HepG2 (cell line): Measurements from ENCODE around the gene B4GALT1. TPM values are rescaled to one million over a fixed set of nuclear protein-coding genes. Genes with fewer than 3 reads are reported as not detected.

ENCODE experiments used
- ATAC-seq: fragments of 200-7000 bp; cut with Tn5 transposase; 3 replicates; pipeline ENCODE4 v1.9.1; 2020; ENCODE audit warnings: mild to moderate bottlenecking, moderate library complexity
- Bru-seq: library from RNA; stranded (reverse); fragments of 400-500 nt; gene quantifications from one replicate; lab custom pipeline; 2021; lab: Mats Ljungman, UMichigan
- BruChase-seq, 2 experiments: library from RNA; stranded (reverse); fragments of 400-500 nt; gene quantifications; one replicate each; lab custom pipeline; 2021; lab: Mats Ljungman, UMichigan
- BruUV-seq: library from RNA; stranded (reverse); fragments of 400-500 nt; replicated peaks from 2 replicates; lab custom pipeline; 2021; lab: Mats Ljungman, UMichigan
- CTCF ChIA-PET: fragments of 300-600 bp; formaldehyde crosslinking; extraction: SDS; loops from one replicate; lab custom pipeline; 2021; ENCODE audit warnings: low total read pairs, inconsistent platforms, low intra/inter-chr PET ratio; lab: Yijun Ruan, JAX
- POLR2A ChIA-PET: fragments of 350-600 bp; sonication (Branson Sonifier 250); formaldehyde crosslinking; loops from one replicate; lab custom pipeline; 2020; ENCODE audit warnings: antibody characterized with exemption, inconsistent platforms; lab: Yijun Ruan, JAX
- DNase-seq: peaks from one replicate; pipeline ENCODE4 v3.0.0-alpha.2; 2015; ENCODE audit warnings: low spot score
- FAIRE-seq: peaks from 3 replicates; lab custom pipeline; 2011; peaks lifted over from hg19 to GRCh38; lab: Jason Lieb, UNC
- H2AFZ ChIP-seq: one replicate; pipeline ENCODE4 v1.6.1; 2011; ENCODE audit warnings: low read length, inconsistent platforms
- H3K27ac ChIP-seq: fragments of 300-600 bp; 3 replicates; pipeline ENCODE4 v1.8.0; 2011; ENCODE audit warnings: mixed run types, mild to moderate bottlenecking, mixed read lengths, low read length, inconsistent platforms; ENCODE audit not compliant: insufficient read depth; ENCODE audit errors: extremely low read length
- H3K27me3 ChIP-seq, 2 experiments: fragments of 200-600 bp in 1 of 2; 2 replicates in 1 of 2; 3 replicates in 1 of 2; pipeline versions ENCODE4 v1.6.0 to v1.8.0; 2011; ENCODE audit warnings: low read length in 2 of 2, mild to moderate bottlenecking in 2 of 2, moderate library complexity in 2 of 2, inconsistent platforms in 1 of 2; ENCODE audit not compliant: insufficient read depth in 2 of 2, control insufficient read depth in 1 of 2
- H3K36me3 ChIP-seq, 2 experiments: fragments of 200-600 bp in 1 of 2; replicated peaks in 1 of 2; 2 replicates in 1 of 2; 3 replicates in 1 of 2; pipeline versions ENCODE4 v1.5.1 to v1.8.0; 2011; ENCODE audit warnings: low read length in 2 of 2, inconsistent platforms in 1 of 2; ENCODE audit not compliant: insufficient read depth in 2 of 2, control insufficient read depth in 1 of 2
- H3K4me1 ChIP-seq: 2 replicates; pipeline ENCODE4 v1.5.1; 2012; ENCODE audit warnings: low read length, inconsistent platforms; ENCODE audit not compliant: insufficient read depth
- H3K4me2 ChIP-seq: 2 replicates; pipeline ENCODE4 v1.6.0; 2011; ENCODE audit warnings: low read depth, low read length, inconsistent platforms
- H3K4me3 ChIP-seq, 3 experiments: fragments of 200-600 bp in 1 of 3; sonication (generic), shearing (Covaris generic) in 1 of 3; replicated peaks in 1 of 3; 2 replicates each; pipeline ENCODE4 v1.5.1; 2011 to 2016; ENCODE audit warnings: low read length in 3 of 3, inconsistent platforms in 2 of 3, low read depth in 2 of 3, mild to moderate bottlenecking in 2 of 3, control low read depth in 1 of 3, mixed read lengths in 1 of 3; ENCODE audit not compliant: insufficient read depth in 1 of 3
- H3K79me2 ChIP-seq: one replicate; pipeline ENCODE4 v1.6.1; 2011; ENCODE audit warnings: low read length, inconsistent platforms; ENCODE audit not compliant: insufficient read depth
- H3K9ac ChIP-seq: 2 replicates; pipeline ENCODE4 v1.6.0; 2011; ENCODE audit warnings: mild to moderate bottlenecking, low read depth, low read length, inconsistent platforms; ENCODE audit not compliant: insufficient read depth
- H3K9me3 ChIP-seq: 2 replicates; pipeline ENCODE4 v1.5.1; 2012; ENCODE audit warnings: mild to moderate bottlenecking, low read length
- H4K20me1 ChIP-seq: 2 replicates; pipeline ENCODE4 v1.6.0; 2011; ENCODE audit warnings: inconsistent platforms, mild to moderate bottlenecking, low read length, moderate library complexity; ENCODE audit not compliant: insufficient read depth
- ADNP ChIP-seq: sonication (generic); formaldehyde crosslinking; IDR thresholded peaks from 2 replicates; pipeline ENCODE4 v1.4.0; 2020; ENCODE audit warnings: missing genetic modification reagents
- BORCS8-MEF2B ChIP-seq: sonication (generic); formaldehyde crosslinking; IDR thresholded peaks from 2 replicates; pipeline ENCODE4 v1.8.0; 2022; ENCODE audit warnings: mild to moderate bottlenecking, missing genetic modification reagents
- ERF ChIP-seq: IDR thresholded peaks from 2 replicates; pipeline ENCODE4 v1.6.1; 2018; ENCODE audit warnings: missing biosample characterization, missing genetic modification reagents
- PHF8 ChIP-seq: sonication (generic); formaldehyde crosslinking; IDR thresholded peaks from 2 replicates; pipeline ENCODE4 v1.5.0; 2020; ENCODE audit warnings: missing genetic modification reagents
- TFDP1 ChIP-seq: IDR thresholded peaks from 2 replicates; pipeline ENCODE4 v1.6.1; 2016; ENCODE audit warnings: missing compliant biosample characterization, missing genetic modification reagents, borderline replicate concordance
- USF2 ChIP-seq, 2 experiments: sonication (generic) in 1 of 2; formaldehyde crosslinking in 1 of 2; IDR thresholded peaks; 2 replicates each; pipeline versions ENCODE4 v1.5.1 to v1.6.1; 2011 to 2020; ENCODE audit warnings: borderline replicate concordance in 1 of 2, low read depth in 1 of 2, low read length in 1 of 2, mild to moderate bottlenecking in 1 of 2, missing genetic modification reagents in 1 of 2, moderate library complexity in 1 of 2
- ZIK1 ChIP-seq: sonication (generic); formaldehyde crosslinking; IDR thresholded peaks from 2 replicates; pipeline ENCODE4 v1.5.0; 2020; ENCODE audit warnings: mild to moderate bottlenecking, low read depth, missing genetic modification reagents, borderline replicate concordance
- ZNF256 ChIP-seq: sonication (generic); formaldehyde crosslinking; conservative IDR thresholded peaks from 2 replicates; pipeline ENCODE4 v1.4.0; 2020; ENCODE audit warnings: missing genetic modification reagents
- ZNF34 ChIP-seq: sonication (generic); formaldehyde crosslinking; IDR thresholded peaks from 2 replicates; pipeline ENCODE4 v1.4.0; 2020; ENCODE audit warnings: mild to moderate bottlenecking, missing genetic modification reagents, borderline replicate concordance
- ZNF430 ChIP-seq: sonication (generic); formaldehyde crosslinking; IDR thresholded peaks from 2 replicates; pipeline ENCODE4 v1.9.0; 2021; ENCODE audit warnings: mild to moderate bottlenecking, missing genetic modification reagents
- ZNF737 ChIP-seq: sonication (generic); formaldehyde crosslinking; IDR thresholded peaks from 2 replicates; pipeline ENCODE4 v1.5.0; 2020; ENCODE audit warnings: missing genetic modification reagents, mild to moderate bottlenecking, borderline replicate concordance
- ZSCAN21 ChIP-seq: sonication (generic); formaldehyde crosslinking; IDR thresholded peaks from 2 replicates; pipeline ENCODE4 v1.8.0; 2022; ENCODE audit warnings: mild to moderate bottlenecking, missing genetic modification reagents, moderate library complexity, borderline replicate concordance
- WGBS: methylation state at CpG from one replicate; pipeline ENCODE4 v1.1.6; 2017; ENCODE audit warnings: low lambda C conversion rate; 5-methylcytosine and 5-hydroxymethylcytosine counted together
- in situ Hi-C: cut with HindIII; loops from 2 replicates; pipeline ENCODE4 v1.10.0; 2017; ENCODE audit warnings: low pct_unique_long_range_greater_than_20kb; ENCODE audit not compliant: extremely low pct_ligation_motif_present
- intact Hi-C: fragments of 100-400 bp; cut with micrococcal nuclease; formaldehyde crosslinking; loops from one replicate; pipeline ENCODE4 v1.10.0; 2022; ENCODE audit not compliant: unreplicated experiment
- long read RNA-seq, 2 experiments: library from RNA in 1 of 2; library from polyadenylated mRNA in 1 of 2; stranded (forward) in 1 of 2; unstranded in 1 of 2; transcript quantifications; one replicate each; pipeline ENCODE4 v2.0.0, GENCODE V29; 2019 to 2022
- polyA minus RNA-seq, 3 experiments: library from RNA; depleted of rRNA, polyadenylated mRNA; stranded (reverse); fragments of >200 nt; gene quantifications; 2 replicates each; pipeline ENCODE4 v1.2.3, GENCODE V29; 2011; ENCODE audit warnings: low replicate concordance in 1 of 3
- polyA plus RNA-seq, 8 experiments: library from polyadenylated mRNA; depleted of rRNA in 3 of 8; stranded (reverse) in 7 of 8; unstranded in 1 of 8; fragments of >200 nt; fragmentation: Illumina TruSeq in 4 of 8; extraction: Trizol in 4 of 8; gene quantifications; 2 replicates each; pipeline versions ENCODE4 v1.2.1 to v1.2.3, GENCODE V29; 2011 to 2016; ENCODE audit warnings: low read depth in 4 of 8, missing spikeins in 1 of 8, mixed read lengths in 1 of 8; ENCODE audit not compliant: insufficient read depth in 1 of 8
- total RNA-seq, 5 experiments: library from RNA; depleted of rRNA; stranded (reverse); fragments of >200 nt; fragmentation: Illumina TruSeq; extraction: Trizol; gene quantifications; 2 replicates each; pipeline ENCODE4 v1.2.3, GENCODE V29; 2016; ENCODE audit warnings: low read depth in 1 of 5

Gene B4GALT1
- total RNA-seq (2016; rRNA removed; fragmentation: Illumina TruSeq; extraction: Trizol), result 15.7 TPM in 2 replicates
- 3.3 and 3.4 TPM in 2 replicates for total RNA-seq (2016; cell fraction: cytosol; rRNA removed; fragmentation: Illumina TruSeq; extraction: Trizol; ENCODE audit: low read depth)
- total RNA-seq (2016; cell fraction: insoluble cytoplasmic fraction; rRNA removed; fragmentation: Illumina TruSeq; extraction: Trizol), result 13.5 and 16.1 TPM in 2 replicates
- total RNA-seq (2016; cell fraction: membrane; rRNA removed; fragmentation: Illumina TruSeq; extraction: Trizol), result 19.9 and 20.6 TPM in 2 replicates
- total RNA-seq (2016; cell fraction: nucleus; rRNA removed; fragmentation: Illumina TruSeq; extraction: Trizol), result 22.5 and 25.2 TPM in 2 replicates
- polyA plus RNA-seq (2011; rRNA removed), result 33.5 and 37.5 TPM in 2 replicates
- 35.6 and 46.0 TPM in 2 replicates for polyA plus RNA-seq (2011; cell fraction: cytosol; rRNA removed)
- polyA plus RNA-seq (2011; cell fraction: nucleus; rRNA removed), result 14.7 and 19.1 TPM in 2 replicates
- polyA plus RNA-seq (2012), result 57.7 and 61.1 TPM in 2 replicates
- 5.0 and 5.4 TPM in 2 replicates for polyA plus RNA-seq (2016; cell fraction: cytosol; fragmentation: Illumina TruSeq; extraction: Trizol; ENCODE audit: low read depth)
- polyA plus RNA-seq (2016; cell fraction: insoluble cytoplasmic fraction; fragmentation: Illumina TruSeq; extraction: Trizol; ENCODE audit: low read depth), result 21.1 and 25.1 TPM in 2 replicates
- polyA plus RNA-seq (2016; cell fraction: membrane; fragmentation: Illumina TruSeq; extraction: Trizol; ENCODE audit: low read depth), result 21.2 TPM in 2 replicates
- 40.6 and 42.3 TPM in 2 replicates for polyA plus RNA-seq (2016; cell fraction: nucleus; fragmentation: Illumina TruSeq; extraction: Trizol; ENCODE audit: insufficient read depth, low read depth)
- polyA minus RNA-seq (2011; rRNA and poly(A)+ RNA removed; ENCODE audit: low replicate concordance), result 78.3 and 316 TPM in 2 replicates
- 35.8 and 41.0 TPM in 2 replicates for polyA minus RNA-seq (2011; cell fraction: cytosol; rRNA and poly(A)+ RNA removed)
- polyA minus RNA-seq (2011; cell fraction: nucleus; rRNA and poly(A)+ RNA removed), result 17.3 and 22.3 TPM in 2 replicates
- percentile 71 among the genes with signal in this experiment for Bru-seq, nascent RNA
- percentile 85 among the genes with signal in this experiment for BruChase-seq, experiment 1, labeled RNA remaining after a 6-hour chase
- percentile 73 among the genes with signal in this experiment for BruChase-seq, experiment 2, labeled RNA remaining after a 2-hour chase
- long read RNA-seq, experiment 1, full-length matches to known transcripts, result 1 of 70 reads
- long read RNA-seq, experiment 1, partial matches to known transcripts, result 1 of 70 reads
- long read RNA-seq, experiment 1, other reads (novel, unspliced or antisense), result 68 of 70 reads
- long read RNA-seq, experiment 2, full-length matches to known transcripts, result 17 of 131 reads
- long read RNA-seq, experiment 2, partial matches to known transcripts, result 3 of 131 reads
- long read RNA-seq, experiment 2, other reads (novel, unspliced or antisense), result 111 of 131 reads

GRCh38 chr9:33167084-33167971 is at the start of gene B4GALT1:
Gene B4GALT1, minus strand, starts transcription at chr9:33167336. Its CDS starts 167 bp downstream, at chr9:33167169.
- Histone ChIP-seq H4K20me1 (peaks cover 18% of the 10 kb centered on the region), H2AFZ (no peak within 1 kb of the TSS), H3K36me3 (no peaks in the 10 kb centered on the region), H3K79me2 (peaks cover 42% of the 10 kb centered on the region), H3K27me3 (no peaks in the 10 kb centered on the region; a peak in 1 of 5 replicates), H3K9me3 (no peaks in the 10 kb centered on the region), H3K27ac (peak within 1 kb of the TSS; percentile 80), H3K4me3 (peak within 1 kb of the TSS; percentile 78 to 95 (median 85)), H3K9ac (peak within 1 kb of the TSS; percentile 81), H3K4me2 (peak within 1 kb of the TSS; percentile 91), H3K4me1 (peaks cover 72% of the 10 kb centered on the region)
- BruUV-seq, result TSS peak; percentile 67
- CTCF ChIA-PET, result no interaction called here
- intact Hi-C loops (loop anchor here (1.0 to 5.0 kb wide), 3 partner anchors 35 to 123 kb away; partner anchors contain the start of genes NFX1 and SMU1), in situ Hi-C loops (no loop called here)
- POLR2A ChIA-PET, result interaction anchor here (0.8 to 2.7 kb wide), 9 partner anchors 9 to 143 kb away, joined by 3 to 26 read pairs (median 5); partner anchors contain the start of genes DNAJA1 and SMU1
- peak; percentile 64 for DNase-seq
- 5% methylated on average over 12 of the region's 101 CpGs for WGBS
- FAIRE-seq, result no peak
- ATAC-seq, result peak; percentile 57
- TF ChIP-seq ZNF34 (CRISPR knock-in tag) (0 out of 2 replicates have a peak, but pooled peaks have one; percentile 4), ZIK1 (CRISPR knock-in tag) (peak; percentile 61; the same call in 1 of the 2 replicates), BORCS8-MEF2B (CRISPR knock-in tag) (peak; percentile 83), ZNF430 (peak; percentile 62), ZNF737 (CRISPR knock-in tag) (0 out of 2 replicates have a peak, but pooled peaks have one; percentile 38), USF2 (IDR thresholded peaks at IDR 0.05; ENCODE audit: low read depth, low read length) (no peak), USF2 (CRISPR knock-in tag; IDR thresholded peaks at IDR 0.05; ENCODE audit: borderline replicate concordance) (0 out of 2 replicates have a peak, but pooled peaks have one; percentile 31), ZSCAN21 (CRISPR knock-in tag) (0 out of 2 replicates have a peak, but pooled peaks have one; percentile 70), TFDP1 (CRISPR knock-in tag) (peak; percentile 88; the same call in 1 of the 2 replicates), ZNF256 (CRISPR knock-in tag) (0 out of 2 replicates have a peak, but pooled peaks have one; percentile 48), PHF8 (CRISPR knock-in tag) (peak; percentile 80), ADNP (CRISPR knock-in tag) (no peak), ERF (CRISPR knock-in tag) (peak; percentile 43; the same call in 1 of the 2 replicates)
